Stimulated activated naive CD8-positive, alpha-beta T cell treated with anti-CD3 and anti-CD28 coated beads, Interleukin-15, Interleukin-2, amounts not matched to agents 100 U/mL and 50 U/mL, for 24 hours (primary cell): ENCODE data around the gene CALML4.
"Not testable (repeated sequence)": the region's sequence is repeated elsewhere in the genome, so short reads cannot be mapped to it uniquely, and the experiment has no call there.

Experiments
- ATAC-seq: fragments of 150-1000 bp; cut with Tn5 transposase; one replicate; pipeline ENCODE4 v1.10.0; 2021
- DNase-seq: peaks from one replicate; pipeline ENCODE4 v3.0.0; 2021

Gene CALML4

DNA sequence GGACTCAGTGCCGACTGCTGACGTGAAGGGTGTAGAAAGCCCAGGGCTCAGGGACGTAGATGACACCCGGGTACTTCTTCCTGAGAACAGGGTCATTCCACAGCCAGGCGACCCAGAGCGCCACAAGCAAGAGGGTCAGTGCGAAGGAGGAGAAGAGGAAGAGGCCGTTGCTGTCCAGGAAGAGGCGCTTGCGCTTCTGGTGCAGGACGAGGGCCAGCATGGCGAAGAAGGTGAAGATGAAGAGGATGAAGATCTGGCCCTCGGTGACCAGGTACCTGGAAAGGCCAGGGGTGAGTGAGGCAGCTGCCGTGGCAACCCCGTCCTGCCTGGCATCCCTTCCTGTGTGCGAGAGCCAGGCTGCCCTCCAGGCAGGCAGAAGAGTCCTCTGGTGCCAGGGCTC lies 3.0 kb upstream of the CALML4 start:
- ATAC-seq, result no peak

DNA sequence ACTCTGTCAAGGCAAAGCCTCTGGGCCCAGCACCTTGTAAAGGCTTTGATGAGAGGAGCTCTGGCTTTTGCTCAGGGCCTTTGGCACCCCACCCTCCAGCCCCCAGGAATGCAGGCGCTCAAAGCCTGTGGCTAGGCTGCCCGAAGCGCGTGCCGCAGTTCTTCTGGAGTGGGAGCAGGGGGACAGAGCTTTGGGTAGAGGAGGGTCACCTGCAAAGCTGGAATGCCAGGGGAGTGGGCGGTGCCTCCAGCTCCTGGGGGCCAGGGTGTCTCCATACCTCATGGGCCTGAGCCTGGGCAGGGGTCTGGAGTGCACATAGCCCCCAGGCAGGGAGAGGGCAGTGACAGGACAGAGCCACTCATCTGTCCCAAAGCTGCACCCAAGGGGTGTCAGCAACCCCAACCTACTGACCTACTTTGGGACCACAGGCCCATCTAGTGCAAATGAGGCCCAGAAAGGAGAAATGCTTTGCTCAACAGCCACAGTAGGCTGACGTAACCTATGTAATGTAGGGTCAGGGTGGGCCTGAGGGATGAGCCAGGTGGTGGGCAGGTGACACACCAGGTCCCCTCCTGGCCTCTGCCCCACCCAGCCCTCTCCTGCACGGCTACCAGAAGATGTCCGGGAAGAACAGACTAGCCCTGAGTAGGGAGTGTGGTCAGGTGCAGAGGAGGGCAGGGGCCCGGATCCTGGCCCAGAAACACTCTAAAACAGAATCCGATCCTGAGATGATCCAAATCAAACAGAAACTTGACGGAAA lies 2.2 kb upstream of the CALML4 start:
- no peak for DNase-seq
- no peak for ATAC-seq

More for the DNA sequence above, 3.0 kb upstream of the CALML4 start:
- DNase-seq, result no peak

DNA sequence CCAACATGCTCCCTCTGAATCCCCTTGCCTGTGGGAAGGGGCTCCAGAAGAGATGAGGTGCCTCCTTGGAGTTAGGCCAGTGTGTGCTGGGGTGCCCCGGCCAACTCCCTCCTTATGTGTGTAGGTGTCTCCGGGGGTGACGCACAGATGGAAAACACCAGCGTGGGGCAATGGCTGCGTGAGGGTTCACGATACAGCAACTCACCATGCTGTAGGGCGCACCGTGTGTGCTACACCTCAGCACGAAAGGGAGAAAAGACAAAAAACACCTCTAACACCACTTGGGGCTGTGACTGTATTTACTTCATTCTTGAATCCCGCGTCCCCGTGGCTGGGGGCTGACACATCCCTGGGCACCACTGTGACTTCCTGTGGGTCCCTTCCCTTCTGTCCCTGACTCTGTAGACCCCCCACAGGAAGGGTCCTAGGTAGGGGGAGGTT lies 1.6 kb upstream of the CALML4 start:
- no peak for ATAC-seq

DNA sequence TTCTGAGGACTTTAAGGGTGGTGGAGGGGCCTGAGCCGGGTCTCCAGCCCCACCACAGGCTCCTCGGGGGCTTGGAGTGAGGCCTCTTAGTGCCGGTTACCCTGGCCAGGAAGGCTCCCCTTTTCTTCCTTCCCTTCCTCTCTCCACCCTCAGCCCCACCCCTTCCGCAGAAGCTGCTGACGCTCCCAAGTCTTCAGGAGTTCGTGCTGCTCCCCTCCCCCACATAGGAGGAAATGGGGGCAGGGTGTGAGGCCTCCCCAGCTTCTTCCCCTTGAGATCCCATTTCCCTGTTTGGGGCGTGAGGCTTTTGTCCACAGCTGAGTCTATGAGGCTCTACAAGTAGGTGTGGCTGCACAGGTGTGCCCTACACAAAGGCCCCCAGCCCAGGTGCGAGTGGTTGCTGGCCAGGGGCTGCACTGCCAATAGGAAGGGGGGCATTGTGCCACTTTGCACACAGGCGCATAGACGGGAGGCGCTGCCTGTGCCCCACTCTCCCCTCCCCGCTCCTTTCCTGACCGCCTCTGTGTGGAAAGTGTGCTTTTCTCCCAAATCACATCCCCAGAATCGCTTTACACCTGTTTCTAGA lies 915 bp upstream of the CALML4 start:
- DNase-seq (no peak), ATAC-seq (no peak)

More for the DNA sequence above, 1.6 kb upstream of the CALML4 start:
- no peak for DNase-seq

DNA sequence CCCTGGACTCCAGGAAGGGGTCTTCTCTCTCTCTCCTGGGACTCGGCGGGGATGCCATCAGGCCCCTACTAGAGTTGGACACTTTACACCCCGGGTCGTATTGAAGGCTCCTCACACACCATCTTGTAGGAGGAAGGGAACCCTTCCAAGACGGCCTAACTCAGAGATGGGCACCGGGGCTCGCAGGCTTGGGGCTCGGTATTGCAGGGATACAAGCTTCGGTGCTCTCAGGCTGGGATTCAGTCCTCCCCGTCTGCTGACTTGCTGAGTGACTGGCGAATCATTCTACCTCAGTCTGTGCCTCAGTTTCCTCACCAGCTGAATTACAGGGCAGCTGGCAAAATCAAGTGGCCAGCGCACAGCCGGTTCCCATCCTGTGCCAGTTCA lies 419 bp upstream of the CALML4 start:
- DNase-seq, result no peak

DNA sequence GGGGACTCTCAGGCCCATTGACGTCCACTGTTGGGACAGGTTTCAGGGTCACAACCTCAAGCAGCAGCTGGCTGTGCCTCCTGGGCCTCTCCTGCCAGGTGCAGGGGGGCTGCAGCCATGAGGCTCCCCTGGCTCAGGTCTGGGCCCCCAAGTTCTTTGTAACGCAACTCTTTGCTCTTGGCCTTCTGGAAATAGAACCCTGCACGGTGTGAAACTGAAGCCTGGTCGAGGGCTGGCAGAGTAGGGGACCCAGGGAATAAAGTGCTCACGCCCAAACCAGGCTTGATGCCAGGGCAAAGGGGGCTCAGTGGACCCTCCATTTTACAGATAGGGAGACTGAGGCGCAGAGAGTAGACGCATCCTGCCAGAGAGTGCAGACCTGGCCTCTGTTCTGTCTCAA lies 771 bp downstream of the CALML4 start:
- DNase-seq (no peak), ATAC-seq (no peak)

More for the DNA sequence above, 419 bp upstream of the CALML4 start:
- no peak for ATAC-seq

DNA sequence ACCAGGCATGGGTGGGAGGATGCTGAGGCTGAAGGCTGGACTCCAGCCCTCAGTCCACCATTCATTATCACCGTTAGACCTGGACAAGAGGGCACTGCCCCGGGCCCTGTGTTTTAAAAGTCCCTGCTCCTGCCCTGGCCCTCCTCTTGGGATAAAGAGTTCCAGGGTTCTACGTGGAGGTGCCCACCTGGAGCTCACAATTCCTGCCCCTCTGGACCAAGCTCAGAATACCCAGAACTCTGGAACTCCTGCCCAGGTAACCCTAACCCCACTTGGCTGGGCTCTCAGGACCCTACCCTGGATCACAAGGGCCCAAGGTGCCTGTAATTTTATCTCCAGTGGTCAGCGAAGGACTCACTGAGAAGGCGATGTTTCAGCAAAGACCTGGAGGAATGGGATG lies 1.2 kb downstream of the CALML4 start:
- ATAC-seq (no peak), DNase-seq (no peak)

DNA sequence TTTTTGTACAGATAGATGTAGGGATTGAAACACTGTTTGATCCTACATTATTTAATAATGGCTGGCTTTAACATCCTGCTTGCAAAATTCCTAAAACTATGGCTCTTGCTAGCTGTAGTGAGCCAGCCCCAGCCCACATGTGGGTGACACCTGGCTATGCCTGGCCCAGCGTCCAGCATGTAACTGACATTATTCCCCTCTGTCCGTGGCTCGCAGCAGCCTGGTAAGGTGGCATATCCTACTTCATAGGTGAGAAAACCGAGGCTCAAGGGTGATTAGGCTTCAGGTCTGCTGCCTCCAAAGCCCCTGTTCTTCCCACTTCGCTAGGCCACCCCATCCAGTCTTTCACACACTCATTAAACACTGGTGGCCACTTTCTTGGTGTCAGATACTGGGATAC lies 1.6 kb downstream of the CALML4 start:
- no peak for ATAC-seq
- no peak for DNase-seq

DNA sequence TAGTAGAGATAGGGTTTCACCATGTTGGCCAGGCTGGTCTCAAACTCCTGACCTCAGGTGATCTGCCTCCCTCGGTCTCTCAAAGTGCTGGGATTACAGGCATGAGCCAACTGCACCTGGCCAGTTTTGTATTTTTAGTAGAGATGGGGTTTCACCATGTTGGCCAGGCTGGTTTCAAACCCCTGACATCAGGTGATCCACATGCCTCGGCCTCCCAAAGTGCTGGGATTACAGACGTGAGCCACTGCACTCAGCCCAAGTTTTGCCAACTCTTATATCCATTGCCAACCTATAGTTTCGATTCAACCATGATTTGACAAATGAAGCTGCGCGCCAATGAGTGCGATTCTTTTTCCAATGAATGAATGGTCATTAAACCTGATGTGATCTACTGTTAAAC lies 2.1 kb downstream of the CALML4 start:
- DNase-seq, ATAC-seq: not testable (repeated sequence)

DNA sequence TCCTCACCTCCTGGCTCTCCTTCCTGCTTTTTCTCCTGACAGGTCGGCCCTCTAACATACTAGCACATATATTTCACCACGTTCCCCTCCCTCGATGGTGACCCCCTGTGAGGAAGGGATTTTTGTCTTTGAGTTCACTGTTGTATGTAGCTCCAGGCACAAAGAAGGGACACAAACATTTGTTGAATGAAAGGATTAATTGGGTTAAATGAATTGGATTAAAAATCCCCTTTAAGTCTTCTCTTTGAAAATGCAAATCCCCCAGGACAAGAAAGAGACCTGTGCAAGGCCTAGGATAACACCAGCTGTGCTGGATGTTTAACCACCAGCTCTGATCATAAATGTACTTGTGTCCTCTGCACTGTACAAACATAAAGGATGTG lies 3.3 kb downstream of the CALML4 start:
- ATAC-seq, result no peak
- DNase-seq, result no peak

DNA sequence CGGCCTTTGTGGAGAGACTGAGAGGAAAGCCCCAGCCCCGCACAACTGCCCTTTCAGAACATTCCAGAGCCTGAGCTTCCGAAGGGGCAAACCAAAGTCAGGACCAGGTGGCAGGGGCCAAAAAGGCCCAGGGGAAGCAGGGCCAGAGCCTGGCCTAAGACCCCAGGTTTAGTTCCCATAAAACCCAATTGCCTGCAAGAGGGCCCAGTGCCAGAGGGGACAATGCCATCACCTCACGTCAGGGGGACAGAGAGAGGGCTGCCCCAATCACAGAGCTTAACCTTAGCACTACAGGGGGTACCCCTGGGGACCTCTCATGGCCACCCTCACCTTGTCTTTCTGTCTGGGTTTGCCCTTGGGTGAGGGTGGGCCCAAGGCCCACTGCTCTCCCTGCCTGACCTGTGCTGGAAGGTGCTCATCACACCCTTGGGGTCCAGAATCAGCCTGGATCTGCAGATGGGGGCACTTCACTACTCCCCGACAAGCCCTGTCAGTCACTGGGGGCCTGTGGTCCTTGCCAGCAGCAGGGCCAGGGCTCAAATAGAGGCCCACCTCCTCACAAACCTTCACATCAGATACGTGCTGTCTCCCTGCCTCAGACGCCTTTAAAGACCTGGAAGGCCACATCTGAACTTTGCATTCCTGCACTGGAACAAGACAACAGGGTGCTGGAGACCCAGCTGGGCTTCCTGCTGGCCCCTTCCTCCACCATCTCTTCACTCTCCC lies 3.8 kb downstream of the CALML4 start:
- ATAC-seq (no peak), DNase-seq (no peak)

DNA sequence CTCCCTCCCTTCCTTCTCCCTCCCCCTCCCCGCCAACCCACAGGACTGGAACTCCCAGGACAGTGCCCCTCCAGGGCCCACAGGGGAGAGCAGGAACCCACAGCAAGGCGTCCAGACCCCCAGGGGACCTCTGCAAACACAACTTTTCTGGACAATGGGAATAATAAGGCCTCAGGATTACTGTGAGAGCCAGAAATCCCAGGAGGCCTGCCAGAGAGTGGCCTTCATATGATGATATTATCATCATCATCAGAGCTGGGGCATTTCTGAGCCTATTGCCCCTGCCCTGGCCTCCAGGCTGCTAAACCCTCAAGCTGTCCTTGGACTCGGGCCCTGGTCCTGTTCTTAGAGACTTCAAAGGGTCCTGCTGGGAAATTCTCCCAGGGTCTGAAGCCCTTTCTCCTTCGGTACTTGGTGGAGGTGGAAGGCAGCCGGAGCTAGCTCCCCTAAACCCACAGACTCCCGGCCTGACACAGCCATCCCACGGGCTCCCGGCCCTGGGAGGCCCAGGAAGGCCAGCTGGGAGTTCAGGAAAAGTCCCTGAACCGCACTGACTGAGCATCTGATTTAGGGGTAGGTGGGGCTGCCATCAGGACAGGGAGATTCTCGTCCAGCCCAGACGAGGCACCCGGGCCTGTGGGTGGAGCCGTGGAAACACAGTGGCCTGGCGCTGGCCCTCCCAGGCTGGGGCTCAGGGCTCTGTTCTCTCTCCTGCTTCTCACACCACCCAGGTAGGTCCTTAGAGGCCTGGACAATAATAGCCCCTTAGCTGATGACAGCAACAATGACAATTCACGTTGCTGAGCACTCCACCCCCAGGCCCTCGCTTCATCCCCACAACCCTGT lies 4.9 kb downstream of the CALML4 start:
- DNase-seq, result no peak
- no peak for ATAC-seq

DNA sequence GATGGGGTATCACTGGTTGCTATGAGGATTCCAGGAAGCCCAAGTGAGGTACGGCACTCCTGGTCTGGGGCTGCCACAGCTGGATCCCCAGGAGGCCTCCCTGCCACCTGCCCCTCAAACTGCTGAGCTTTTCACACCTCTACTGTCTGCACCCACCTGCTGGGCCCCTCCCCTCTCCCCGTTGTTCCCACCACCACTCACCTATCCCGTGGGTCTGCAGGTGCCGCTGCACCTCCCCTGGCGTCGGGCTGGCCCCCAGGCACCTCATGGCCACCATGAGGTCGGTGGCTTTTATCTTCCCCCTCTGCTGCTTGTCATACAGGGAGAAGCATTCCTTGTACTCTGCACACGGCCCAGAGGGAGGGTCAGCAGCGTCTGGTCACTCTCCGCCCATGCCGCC lies 5.8 kb downstream of the CALML4 start:
- ATAC-seq, result no peak
- DNase-seq, result no peak

DNA sequence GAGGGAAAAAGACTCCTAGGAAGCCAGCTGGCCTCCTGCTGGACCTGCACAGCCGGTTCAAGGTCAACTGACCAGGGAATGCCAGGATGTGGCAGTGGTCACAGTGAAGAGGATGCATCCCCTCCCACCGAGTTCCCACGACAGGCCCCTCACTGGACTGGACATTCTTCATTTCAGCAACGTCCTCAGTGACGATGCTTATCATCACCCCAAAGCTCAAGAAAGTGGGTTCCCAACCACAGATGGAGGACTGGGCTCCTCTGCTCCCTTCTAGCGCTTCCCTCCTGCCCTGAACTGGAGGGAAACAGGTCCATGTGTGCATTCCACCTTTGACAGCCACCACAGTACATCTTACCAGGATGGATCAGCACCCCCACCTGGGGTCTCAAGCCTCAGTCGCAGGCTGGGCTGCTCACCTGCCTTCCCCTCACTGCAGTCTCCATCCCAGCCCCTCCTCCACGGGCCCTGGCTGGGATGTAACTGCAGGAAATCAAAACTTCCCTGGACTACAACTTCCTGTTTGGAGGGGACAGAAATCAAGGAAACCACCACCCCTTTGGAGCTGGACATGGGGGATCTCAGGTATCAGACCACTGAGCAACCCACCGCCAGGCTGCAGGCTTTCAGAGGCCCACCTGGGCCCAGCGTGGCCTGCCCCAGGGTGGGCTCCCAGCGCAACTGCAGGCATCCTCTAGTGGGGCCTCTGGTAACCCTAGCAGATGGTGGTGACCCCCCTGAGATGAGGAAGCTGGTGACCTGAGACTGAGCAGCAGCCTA lies 7.3 kb downstream of the CALML4 start:
- ATAC-seq, result no peak
- DNase-seq, result no peak

DNA sequence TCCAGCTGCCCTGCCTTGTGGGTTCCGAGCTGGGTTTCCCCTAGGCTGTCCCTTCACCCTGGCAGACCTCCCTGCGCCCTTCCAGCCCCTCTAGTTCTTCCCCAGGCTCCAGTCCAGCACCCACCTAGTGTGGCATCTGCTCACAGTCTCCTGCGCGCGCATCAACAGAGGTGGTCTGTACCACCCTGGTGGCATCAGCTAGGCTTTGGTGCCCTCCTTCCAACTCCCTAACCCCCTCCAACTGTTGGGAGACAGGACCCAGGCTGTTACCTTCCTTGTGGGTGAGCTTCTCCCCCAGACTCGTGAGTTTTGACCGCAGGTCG lies 8.0 kb downstream of the CALML4 start:
- no peak for DNase-seq
- ATAC-seq, result no peak

DNA sequence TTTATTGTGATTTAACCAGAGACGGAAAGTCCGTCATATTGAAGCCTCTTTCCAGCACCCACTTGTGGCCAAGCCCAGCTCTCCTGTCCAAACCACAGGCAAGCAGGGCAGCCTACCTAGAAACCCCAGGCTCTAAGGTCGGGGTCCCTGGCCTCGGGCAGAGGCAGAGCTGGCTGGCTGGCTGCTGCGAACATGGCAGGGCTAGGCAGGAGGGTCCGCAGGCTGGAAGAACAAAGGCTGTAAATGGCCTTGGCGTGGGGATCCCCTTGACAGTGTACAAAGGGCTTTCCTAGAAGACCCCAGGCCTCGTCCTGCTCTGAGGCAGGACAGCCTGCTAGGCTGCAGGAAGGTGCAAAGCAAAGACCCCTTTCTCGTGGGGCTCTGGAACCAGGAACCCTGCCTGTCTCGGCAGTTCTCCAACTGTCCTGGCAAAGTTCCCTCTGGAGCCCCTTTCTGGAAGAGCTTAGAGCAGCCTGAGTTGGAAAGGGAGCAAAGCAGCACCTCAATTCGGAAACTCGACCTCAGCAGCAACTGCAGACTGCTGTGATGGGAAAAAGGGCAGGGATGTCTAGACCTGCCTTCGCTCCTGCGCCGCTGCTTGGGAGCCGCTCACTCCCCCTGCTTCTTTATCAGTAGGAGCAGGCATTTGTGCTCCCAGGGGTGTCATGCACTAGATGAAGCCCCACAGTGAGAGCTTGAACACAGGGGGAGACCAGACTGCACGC lies 8.5 kb downstream of the CALML4 start:
- no peak for DNase-seq
- ATAC-seq, result no peak

DNA sequence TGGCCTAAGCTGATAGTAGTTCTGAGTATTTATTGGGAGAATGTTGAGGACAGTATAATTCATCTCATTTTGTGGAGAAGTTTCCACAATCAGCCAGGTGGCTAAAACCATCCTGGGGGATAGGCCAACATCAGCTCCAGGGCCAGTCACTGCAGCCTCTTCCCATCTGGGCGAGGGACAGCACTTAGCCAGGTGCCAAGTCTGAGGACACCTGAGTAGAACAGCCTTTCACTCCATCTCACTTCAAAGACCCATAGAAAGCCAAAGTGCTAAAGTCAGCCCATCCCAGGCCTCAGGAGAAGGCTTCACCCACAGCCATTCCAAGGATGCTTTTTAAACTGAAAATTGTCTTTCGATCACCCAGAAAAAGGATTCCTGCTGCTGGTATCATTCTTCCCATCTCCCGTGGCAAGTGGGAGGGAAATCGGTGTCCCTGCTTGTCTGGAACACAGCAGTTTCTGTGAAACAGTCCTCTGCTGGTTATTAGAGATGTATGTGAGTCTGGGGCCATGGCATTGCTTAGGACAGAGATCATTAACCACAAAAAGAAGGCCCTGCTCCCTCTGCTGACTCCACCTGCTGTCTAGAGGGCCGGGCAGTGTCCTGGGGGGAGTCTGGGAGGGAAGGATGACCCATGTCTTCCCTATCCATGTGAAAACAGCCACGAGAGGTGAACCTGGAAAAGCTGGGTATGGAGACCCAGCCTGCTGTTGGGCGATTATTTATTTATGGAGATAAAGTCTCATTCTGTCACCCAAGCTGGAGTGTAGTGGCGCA lies 9.6 kb downstream of the CALML4 start:
- DNase-seq, result no peak

DNA sequence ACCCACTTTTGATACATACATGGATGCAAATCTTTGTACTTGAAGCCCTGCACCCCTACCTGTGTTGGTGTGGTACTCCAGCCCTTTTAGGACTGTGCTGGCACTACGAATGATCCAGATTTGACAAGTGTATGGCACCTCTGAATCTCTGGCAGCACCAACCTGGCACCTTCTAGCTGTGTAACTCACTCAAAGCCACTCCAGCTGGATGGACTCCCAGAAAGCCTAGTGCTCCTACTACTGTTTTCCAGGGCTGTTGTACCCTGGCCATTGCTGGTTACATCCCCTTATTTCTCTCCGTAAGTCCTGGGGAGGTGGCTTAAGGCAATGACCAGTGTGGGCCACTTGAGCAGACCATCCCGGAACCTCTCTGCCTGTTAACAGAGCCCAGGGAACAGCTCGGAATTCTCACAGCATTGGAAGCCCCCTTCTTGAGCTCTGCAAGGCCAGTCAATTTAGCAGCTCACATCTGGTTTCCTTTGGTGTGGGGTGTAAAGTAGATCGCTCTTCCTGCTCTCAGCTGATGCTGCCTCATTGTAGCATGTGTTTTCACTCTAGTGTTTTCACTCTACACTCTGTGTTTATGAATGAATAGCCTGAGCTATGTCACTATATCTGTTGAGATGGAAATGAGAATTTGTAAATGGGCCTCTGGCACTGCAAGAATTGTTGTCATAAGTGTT lies 12.2 kb downstream of the CALML4 start:
- DNase-seq (no peak), ATAC-seq (no peak)

More for the DNA sequence above, 9.6 kb downstream of the CALML4 start:
- ATAC-seq, result no peak

DNA sequence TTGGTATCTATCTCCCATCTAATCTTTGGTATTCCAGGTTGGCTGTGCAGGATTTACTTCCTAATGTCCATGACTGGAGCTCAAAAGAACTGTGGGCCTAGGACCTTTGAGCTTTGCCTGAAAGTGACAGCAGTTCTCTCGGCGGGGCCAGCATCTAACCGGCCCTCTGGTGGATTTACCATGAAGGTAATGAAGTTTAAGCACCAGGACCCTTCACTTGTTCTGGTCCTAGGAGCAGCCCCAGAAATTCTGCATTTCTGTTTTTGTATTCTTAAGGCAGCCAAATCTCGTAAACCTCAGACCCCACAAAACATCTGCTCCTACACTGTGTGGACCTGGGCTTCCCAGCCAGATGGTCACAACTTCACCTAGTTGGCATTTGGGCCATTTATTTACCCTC lies 13.0 kb downstream of the CALML4 start:
- DNase-seq, result no peak
- ATAC-seq, result no peak

DNA sequence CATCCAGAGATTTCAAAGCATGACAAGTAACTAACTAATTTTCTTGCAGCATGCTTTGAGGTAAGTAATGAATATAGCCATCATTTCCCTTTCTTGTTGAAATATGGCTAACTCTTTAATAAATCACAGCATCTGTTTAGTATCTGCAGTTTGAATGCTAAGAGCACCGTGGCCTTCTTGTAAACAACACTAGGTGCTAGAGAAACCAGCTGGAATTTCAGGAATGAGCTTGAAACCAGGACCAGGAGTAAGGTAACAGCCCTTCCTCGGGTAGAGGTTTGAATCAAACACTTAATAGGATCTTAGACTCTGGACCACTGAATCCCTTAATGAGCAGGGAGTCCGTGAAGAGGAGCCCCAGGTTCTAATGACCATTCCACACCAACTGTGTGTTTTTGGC lies 13.6 kb downstream of the CALML4 start:
- DNase-seq, result no peak
- no peak for ATAC-seq
